ENCODE measurements around the gene SMAD6.
A peak's percentile ranks its signal among the peaks of the same experiment; 100 is the strongest.

- TF ChIP-seq, protein P1, sequence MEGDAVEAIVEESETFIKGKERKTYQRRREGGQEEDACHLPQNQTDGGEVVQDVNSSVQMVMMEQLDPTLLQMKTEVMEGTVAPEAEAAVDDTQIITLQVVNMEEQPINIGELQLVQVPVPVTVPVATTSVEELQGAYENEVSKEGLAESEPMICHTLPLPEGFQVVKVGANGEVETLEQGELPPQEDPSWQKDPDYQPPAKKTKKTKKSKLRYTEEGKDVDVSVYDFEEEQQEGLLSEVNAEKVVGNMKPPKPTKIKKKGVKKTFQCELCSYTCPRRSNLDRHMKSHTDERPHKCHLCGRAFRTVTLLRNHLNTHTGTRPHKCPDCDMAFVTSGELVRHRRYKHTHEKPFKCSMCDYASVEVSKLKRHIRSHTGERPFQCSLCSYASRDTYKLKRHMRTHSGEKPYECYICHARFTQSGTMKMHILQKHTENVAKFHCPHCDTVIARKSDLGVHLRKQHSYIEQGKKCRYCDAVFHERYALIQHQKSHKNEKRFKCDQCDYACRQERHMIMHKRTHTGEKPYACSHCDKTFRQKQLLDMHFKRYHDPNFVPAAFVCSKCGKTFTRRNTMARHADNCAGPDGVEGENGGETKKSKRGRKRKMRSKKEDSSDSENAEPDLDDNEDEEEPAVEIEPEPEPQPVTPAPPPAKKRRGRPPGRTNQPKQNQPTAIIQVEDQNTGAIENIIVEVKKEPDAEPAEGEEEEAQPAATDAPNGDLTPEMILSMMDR (IDR thresholded peaks at IDR 0.05), result peak in 1 of 3 donors; percentile 9
- TF ChIP-seq POLR2A (IDR thresholded peaks at IDR 0.05), result no peak
Measured at GRCh38 chr15:66706225-66706732, 4.2 kb downstream of the SMAD6 start.
